ENCODE data around the gene SNX8.

SNX8 gene

DNA sequence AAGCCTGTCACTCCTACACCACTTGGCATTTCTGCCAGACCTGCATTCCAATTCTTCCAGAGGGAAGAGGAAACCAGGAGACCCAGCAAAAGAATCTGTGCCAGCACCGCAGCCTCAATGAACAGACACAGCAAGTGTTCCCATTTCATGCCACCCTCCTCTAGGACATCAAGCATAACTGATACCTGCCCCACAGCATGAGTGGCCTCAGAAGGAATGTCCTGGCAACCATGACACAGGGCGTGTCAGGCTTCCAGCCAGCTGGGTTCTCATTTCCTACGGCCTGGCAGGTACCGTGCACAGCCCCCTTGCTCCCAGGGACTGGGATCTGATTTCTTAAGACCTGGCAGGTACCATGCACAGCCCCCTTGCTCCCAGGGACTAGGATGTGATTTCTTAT is 89.3 kb downstream of the SNX8 start:
- in situ Hi-C loops (cut with MboI; ENCODE audit: low sequenced_read_pairs): no loop called here

DNA sequence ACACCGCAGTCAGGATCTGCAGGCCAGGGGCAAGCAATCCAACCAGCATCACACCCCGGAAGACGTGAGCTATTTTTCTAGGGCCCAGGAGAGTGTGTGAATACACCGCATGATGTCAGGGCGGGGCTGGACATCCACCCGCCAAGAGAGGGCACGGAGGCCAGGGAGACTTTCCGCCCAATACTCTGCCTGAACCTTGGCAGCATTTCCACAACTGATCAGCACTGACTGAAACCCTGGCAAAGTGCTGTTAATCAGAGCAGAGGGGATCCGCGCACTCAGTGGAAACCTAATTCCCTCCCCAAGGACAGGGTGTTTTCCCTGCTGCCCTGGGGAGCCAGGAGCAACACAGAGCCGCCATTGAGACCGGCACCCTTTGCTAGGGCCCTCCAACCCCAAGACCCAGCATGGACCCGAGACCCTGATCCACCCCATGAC is 89.7 kb downstream of the SNX8 start:
- in situ Hi-C loops (cut with MboI; ENCODE audit: low sequenced_read_pairs): no loop called here

DNA sequence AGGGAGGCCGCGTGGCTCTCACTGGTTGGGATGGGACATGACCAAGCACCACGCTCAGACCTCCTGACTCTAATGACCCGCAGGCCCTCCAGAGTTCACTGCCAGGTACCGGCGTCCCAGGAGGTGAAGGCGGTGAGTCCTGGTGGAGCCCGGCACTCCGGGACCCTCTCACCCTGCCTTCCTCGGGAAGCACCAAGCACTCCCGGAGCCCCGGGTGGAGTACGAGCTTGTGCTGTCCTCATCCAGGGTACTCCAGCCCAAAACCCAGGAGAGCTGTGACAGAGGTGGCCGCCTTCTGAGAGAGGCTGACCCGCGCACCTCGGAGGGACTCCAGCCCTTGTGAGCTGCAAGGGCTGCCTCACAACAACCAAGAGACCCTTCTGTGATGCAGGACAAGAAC is 90.9 kb downstream of the SNX8 start:
- in situ Hi-C loops (cut with MboI; ENCODE audit: low sequenced_read_pairs): no loop called here

DNA sequence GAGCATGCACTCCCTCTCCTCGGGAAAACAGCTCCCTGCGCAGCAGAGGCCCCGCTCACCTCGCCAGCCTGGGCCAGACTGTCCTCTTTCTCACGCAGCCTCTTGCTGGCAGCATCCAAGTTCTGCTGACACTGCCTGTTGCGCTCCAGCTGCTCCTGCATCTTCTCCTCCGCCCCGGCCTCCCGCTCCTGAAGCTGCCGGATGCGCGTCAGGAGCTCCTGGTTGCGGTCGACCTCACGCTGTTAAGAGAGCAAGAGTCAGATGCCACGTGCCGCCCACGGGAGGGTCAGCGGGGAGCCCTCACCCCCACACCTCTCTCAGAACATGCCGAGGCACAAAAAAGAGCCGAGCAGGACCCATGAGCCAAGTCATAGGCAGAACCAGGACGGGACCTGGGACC is 91.7 kb downstream of the SNX8 start:
- in situ Hi-C loops (cut with MboI; ENCODE audit: low sequenced_read_pairs): no loop called here

DNA sequence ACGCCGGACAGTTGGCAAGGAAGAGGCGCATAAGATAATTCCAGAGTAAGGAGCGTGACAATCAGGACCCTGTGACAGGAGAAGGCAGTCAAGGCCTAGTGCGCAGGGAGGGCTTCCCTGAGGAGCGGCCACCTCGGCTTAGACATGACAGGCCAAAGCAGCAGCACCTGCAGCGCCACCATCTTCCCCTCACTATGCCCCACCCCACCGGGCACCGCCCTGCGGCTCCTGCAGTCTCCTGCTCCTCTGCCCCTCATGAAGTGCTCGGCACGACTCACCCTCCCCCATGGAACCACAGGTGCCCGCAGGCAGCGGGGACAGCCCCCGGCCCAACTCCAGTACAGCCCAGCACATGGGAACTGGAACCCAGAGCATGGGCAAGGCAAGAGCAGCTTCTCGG is 93.3 kb downstream of the SNX8 start:
- in situ Hi-C loops (cut with MboI; ENCODE audit: low sequenced_read_pairs): no loop called here

DNA sequence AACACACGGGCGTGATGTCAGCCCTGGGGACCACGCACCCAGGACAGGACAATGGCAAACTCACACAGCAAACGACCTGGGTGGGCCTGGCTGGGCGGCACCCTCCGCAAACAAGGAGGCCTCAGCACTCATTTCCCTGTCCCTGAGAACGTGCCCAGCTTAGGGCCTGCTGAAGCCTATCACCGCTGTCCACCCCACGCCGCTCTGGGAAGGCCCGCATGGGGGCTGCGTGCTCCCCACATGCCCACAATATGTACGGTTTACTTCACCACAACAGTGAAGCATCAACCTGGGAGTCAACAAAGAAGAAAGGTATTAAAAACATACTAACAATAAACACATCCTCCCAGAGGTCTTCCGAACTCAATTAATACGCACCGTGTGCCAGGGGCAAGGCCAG is 93.7 kb downstream of the SNX8 start:
- in situ Hi-C loops (cut with MboI; ENCODE audit: low sequenced_read_pairs): no loop called here

DNA sequence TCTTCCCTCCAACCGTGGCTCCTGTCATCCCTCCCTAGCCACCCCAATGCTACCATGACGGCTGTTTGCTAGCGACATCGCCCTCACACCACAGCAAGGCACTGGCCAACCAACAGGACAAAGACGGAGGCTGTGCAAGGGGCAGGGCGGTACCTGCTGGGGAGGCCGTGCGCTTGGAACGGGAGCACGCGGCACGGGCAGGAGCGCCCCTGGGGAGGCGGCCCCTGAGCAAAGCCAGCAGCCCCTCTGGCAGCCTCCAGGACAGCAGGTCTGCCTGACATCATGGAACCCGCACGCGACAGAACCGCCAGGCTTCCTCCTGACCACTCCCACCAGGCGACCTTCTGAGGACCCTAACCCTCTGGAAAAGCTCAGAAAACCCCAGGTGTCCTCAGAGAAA is 94.2 kb downstream of the SNX8 start:
- in situ Hi-C loops (cut with MboI; ENCODE audit: low sequenced_read_pairs): no loop called here

DNA sequence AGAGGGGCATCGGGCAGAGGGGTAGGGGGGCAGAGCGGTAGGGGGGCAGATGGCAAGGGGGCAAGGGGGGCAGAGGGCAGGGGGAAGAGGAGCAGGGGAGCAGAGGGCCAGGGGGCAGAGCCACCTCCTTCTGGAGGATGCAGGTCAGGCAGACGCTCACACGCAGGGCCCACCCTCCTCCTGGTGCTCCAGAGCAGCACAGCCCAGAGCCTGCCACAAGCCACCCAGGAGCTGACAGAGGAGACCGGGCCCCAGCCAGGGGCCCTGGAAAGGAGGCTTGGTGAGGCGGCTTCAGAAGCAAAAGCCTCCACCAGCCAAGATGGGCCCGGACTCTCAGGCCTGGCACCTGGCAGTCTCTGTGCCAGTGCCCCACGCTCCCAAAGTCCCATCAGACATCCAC is 94.6 kb downstream of the SNX8 start:
- in situ Hi-C loops (cut with MboI; ENCODE audit: low sequenced_read_pairs): no loop called here

DNA sequence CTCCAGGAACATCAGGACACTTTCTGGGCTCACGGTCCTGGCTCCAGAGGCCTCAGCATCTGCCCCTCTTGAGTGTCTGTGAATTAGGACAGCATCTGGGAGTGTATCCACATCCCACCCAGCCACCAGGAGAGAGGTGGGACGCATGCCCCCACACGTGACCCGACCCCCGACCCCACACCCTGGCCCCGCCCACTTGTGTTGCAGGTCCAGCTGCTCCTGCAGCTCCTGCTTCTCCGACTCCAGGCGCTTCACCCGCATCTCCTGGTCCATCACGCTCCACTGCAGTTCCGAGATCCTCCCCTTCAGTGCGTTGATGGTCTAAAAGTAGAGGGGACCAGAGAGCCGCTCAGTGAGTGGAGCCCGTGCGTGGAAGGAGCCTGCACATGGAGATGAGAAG is 95.1 kb downstream of the SNX8 start:
- in situ Hi-C loops (cut with MboI; ENCODE audit: low sequenced_read_pairs): no loop called here

DNA sequence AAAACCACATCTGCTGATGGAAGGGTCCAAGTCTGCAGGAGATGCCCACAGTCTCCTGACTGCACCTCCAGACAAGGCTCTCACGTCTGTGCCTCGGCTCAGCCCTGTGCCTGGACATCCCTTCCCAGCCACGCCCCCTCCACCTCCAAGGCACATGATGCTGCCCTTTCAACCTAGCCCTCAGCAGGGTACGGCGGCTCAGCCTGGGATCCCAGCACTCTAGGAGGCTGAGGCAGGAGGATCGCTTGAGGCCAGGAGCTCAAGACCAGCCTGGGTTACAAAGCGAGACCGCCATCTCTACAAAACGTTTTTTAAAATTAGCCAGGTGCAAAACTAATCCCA is 95.8 kb downstream of the SNX8 start:
- in situ Hi-C loops (cut with MboI; ENCODE audit: low sequenced_read_pairs): no loop called here

DNA sequence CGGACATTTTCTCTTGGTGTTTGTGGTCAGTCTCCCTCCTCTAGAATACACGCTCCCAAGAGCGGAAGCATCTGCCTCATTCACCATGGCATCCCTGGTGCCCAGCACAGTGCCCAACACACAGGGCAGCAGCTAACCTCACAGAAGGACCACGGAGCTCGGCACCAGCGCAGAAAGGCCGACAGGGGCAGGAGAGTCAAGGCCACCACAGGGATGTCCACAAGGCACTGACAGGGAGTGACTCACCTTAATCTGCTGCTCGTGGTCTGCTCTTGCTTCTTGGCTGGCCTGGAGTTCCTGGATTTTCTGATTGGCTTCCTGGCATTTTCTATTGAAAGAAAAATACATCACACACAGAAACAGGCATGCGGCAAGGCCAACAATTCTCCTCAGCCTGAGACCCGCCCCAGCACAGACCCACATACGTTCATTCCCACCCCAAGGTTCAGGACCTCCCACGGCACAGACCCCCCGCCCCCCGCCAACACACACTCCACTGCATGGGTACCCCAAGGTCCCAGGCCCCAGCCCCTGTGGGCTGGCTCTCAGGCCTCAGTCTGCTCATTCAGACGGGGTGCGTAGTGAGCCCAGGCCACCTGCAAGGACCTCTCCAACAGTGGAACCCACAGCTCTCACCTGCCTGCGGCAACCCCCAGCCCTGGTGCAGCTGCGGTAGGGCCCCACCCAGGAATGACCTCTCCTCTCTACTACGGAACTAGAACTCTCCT is 96.4 kb downstream of the SNX8 start:
- in situ Hi-C loops (cut with MboI; ENCODE audit: low sequenced_read_pairs): no loop called here

DNA sequence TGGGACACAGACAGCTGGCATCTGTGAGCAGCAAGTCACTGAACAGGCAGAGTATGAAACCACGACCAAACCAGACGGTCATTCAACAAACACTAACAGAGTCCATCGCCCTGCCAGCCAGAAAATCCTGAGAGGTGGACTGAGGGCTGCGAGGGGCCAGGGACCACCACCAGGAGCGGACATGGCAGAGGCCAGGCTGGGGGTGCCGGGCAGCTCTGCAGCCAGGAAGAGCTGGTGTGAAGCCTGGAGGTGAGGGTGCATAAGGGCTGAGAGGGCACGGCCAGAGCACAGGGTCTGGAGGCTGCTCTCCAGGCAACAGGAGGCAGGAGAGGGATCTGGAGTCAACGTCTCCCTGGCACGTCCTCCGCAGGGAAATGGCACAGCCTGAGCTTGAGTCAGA is 97.0 kb downstream of the SNX8 start:
- in situ Hi-C loops (cut with MboI; ENCODE audit: low sequenced_read_pairs): no loop called here

DNA sequence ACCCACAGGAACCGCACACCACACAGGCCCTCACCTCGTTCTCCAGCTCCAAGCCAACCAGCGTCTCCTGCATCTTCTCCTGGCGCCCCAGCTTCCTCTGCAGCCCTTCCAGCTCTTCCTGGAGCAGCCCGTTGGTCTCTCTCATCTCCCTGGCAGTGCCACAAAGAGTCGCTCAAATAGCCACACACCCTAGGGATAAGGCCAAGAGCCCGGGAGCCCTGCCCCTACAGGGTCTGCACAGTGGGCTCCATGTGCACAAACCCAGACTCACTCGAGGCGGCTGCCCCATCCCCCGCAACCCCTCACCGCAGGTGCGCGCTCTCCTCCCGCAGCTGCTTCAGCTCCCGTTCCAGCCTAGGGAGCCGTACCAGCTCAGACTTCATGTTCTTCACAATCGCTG is 98.4 kb downstream of the SNX8 start:
- in situ Hi-C loops (cut with MboI; ENCODE audit: low sequenced_read_pairs): no loop called here

DNA sequence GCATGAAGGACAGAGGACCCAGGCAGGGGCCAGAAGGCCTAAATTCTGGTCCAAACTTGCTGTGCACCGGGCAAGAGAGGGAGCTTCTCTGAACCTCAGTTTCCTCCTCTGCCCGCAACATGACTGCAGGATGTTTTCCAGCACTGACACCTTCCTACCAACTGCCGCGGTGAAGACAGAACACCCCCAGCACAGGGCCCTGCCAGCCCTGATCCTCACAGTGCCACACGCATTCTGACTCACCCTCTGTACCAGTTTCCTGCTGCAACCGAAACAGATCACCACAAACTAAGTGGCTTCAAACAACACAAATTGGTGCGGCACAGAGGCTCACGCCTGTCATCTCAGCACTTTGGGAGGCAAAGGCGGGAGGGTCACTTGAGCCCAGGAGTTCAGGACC is 99.6 kb downstream of the SNX8 start:
- in situ Hi-C loops (cut with MboI; ENCODE audit: low sequenced_read_pairs): no loop called here

DNA sequence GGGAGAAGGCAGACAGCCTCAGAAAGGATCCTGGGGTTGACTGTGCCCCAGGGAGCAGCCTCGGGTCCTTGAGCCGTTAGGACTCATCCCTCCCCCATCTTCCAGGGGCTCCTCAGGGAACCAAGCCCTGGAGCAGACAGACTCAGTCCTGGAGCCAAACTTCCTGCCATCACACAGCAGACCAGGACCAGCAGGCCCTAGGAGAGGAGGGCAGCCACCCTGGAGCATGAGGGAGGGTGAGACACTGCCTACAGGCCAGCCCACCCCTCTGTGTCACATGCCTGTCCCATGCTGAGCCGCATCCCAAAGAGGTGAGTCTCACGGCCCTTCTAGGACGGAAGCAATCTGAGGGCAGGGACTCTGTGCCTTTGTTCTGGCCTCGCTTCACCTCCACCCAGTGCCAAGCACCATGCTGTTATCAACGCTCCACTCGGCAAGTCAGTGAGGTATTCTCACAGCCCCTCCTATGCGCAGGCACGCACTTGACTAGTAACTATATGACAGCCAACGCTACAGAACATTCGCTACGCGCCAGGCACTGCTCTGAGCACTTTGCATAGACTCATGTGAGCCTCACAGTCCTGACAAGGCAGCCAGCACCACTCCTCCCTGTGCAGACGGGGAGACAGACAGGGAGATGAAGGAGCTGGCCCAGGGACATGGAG is 100.6 kb downstream of the SNX8 start:
- in situ Hi-C loops (cut with MboI; ENCODE audit: low sequenced_read_pairs): no loop called here

DNA sequence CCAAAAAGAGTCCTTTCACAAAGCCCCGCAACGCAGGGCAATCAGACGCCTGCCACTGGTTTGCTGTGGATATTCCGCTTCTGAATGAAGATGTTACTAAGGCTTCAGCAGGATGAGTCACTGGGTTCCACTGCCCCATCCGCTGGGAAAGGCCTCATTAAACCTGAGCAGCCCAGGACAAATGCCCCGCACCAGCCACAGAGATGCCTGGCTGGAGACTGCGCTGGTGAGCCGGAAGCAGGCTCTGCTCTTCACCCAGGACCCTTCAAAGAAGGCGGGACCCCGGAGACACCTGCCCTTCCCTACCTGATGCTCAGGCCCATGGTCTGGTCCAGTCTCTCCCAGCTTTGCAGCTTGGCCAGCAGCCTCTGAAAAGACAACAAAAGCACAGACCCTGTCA is 101.3 kb downstream of the SNX8 start:
- in situ Hi-C loops (cut with MboI; ENCODE audit: low sequenced_read_pairs): no loop called here

DNA sequence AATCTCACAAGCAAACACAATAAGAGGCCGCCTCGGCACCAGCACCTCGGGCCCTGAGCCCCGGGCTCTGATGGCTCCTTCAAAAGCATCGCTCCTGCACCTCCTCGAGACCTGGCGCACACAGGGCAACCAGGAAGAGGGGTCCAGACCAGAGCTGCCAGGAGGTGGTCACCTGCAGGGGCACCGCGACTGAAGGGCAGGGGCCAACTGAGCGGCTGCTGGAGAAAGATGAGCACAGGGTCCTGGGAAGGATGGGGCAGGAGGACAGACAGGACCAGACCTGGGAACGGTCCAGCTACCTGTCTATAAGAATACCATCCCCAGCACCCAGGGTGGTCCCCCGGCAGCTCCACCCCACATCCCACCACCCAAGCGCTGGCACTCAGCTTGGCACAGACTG is 102.3 kb downstream of the SNX8 start:
- in situ Hi-C loops (cut with MboI; ENCODE audit: low sequenced_read_pairs): no loop called here

DNA sequence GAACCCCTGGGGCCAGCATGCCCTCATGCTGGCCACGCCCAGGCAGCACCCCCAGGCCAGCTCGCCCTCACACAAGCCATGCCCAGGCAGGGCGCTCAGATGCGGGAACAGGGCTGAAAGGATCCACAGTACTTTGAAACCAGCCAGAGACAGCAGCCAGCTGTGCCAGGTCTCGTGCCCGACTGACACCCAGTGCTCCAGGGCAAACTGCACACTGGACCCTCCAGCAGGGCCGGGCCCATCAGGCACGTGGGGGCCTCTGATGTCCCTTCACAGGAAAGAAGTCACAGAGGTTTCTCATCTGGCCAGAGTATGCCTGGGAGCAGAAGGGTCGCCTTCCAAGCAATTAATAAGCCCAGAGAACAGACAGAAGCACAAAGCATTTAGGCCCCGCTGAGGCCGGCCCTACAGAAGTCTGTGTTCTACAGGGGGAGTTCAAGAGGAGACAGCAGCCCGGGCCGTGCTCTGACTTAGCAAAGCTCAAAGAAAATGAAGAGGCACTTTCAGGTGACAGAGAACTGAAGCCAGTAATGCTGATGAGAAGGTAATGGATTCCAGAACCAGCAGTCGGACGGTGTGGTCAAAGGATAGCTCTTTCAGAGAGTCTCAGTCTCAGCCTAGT is 102.9 kb downstream of the SNX8 start:
- in situ Hi-C loops (cut with MboI; ENCODE audit: low sequenced_read_pairs): no loop called here

DNA sequence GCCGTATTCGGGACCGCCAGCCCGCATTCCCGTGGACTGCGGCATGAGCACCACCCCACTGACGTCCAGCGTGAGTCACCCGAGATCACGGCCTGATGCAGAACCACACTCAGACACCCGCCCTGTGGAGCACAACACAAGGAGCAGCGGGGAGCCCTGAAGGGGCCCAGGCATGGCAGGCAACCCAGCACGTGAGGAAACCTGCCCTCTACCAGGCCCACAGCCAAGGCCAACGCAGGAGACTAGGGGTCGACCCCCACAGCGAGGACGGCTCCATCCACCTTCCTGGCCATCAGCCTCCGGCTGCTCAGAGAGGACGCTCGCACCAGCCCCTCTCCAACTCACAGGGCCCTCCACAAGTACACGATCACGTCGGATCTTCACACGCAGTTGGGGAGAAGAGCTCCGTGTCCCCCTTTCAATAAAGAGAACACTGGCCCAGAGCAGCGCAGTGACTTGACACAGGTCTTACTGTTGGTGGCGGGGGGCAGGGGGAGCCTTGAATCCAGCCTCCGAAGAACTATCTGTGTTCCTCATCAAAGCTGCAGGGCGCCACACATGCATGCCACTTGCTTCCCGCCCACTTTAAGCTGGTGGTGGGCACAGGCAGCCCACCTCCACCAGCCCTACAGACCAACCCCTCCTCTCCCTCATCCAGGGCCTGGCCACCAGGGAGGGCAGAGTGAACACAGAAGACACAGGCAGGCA is 103.5 kb downstream of the SNX8 start:
- in situ Hi-C loops (cut with MboI; ENCODE audit: low sequenced_read_pairs): no loop called here

DNA sequence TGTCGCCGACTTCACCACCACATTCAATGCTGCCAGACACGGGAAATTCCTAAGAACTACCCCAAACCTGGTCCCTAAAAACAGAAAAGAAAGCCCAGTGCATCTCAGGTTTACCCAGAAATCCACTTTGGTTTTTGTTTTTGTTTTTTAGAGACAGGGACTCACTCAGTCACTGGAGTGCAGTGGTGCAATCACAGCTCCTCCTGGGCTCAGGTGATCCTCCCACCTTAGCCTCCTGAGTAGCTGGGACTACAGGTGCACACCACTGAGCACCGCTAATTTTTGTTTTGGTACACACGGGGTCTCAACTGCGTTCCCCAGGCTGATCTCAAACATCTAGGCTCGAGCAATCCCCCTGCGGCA is 104.3 kb downstream of the SNX8 start:
- in situ Hi-C loops (cut with MboI; ENCODE audit: low sequenced_read_pairs): no loop called here

DNA sequence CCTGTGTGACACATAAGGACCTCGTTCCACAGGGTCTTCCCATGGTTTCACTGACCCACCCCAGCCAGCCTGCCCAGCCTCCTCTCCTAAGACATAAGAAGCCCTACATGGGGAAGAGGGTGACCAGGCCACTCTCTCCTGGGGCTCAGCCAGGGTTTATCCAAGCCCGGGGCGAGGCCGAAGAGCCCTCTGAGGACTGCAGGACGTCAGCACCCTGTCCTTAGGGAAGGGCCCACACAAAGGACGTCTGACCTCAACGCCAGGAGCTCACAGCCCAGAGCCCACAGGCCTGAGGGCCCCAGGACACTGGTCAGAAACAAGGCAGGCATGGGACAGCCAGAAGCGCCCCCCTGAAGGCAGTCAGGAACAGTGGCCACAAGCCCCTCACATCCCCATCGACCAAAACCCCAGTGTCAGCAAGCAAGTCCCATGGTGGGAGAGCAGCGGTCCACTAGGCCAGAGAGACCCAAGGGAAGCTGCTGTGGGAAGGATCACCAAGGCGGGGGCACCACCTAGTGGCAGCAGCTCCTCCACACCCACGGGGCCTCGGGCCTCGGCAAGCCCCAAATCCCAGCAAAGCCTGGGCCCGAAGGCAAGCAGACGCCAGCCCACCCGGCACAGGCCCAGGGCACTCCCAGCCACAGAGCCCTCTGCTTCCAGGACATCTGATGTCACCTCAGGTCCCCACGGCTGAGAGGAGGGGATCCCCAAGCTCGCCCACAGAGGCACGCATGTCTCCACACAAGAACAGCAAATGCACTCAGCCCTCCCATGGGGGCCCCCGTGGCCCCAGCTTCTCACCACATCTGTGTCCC is 104.9 kb downstream of the SNX8 start:
- in situ Hi-C loops (cut with MboI; ENCODE audit: low sequenced_read_pairs): no loop called here

All from HL-60/S4 treated with retinoic acid at 250 ng/mL for 4 days and 3 days (cell line).